Cardiac muscle cell (in vitro differentiated cells and primary cell): ENCODE data around the gene FLAD1. TPM values are rescaled to one million over a fixed set of nuclear protein-coding genes. Genes with fewer than 3 reads are reported as not detected.
"Not testable (repeated sequence)": the region's sequence is repeated elsewhere in the genome, so short reads cannot be mapped to it uniquely, and the experiment has no call there.

Source experiments
- DNase-seq, 2 donors: peaks; one replicate each; pipeline versions ENCODE4 v3.0.0 to v3.0.0-alpha.2; 2010 to 2017; ENCODE audit warnings: low read depth in 1 of 2, low spot score in 1 of 2
- H3K27ac ChIP-seq: fragments of 200-600 bp; sonication (generic); 2 replicates; pipeline ENCODE4 v1.5.1; 2016
- H3K27me3 ChIP-seq: fragments of 200-600 bp; sonication (generic); 2 replicates; pipeline ENCODE4 v1.6.0; 2016; ENCODE audit warnings: control low read depth
- H3K36me3 ChIP-seq: fragments of 200-600 bp; sonication (generic); 2 replicates; pipeline ENCODE4 v1.5.1; 2016; ENCODE audit warnings: control low read depth
- H3K4me1 ChIP-seq: fragments of 200-600 bp; sonication (generic); 2 replicates; pipeline ENCODE4 v1.8.1; 2017; ENCODE audit warnings: low read depth, mild to moderate bottlenecking, mixed run types
- H3K4me3 ChIP-seq: fragments of 200-600 bp; sonication (generic); 2 replicates; pipeline ENCODE4 v1.5.1; 2016; ENCODE audit warnings: mild to moderate bottlenecking
- H3K9me3 ChIP-seq: fragments of 200-600 bp; sonication (generic); 2 replicates; pipeline ENCODE4 v1.5.1; 2017; ENCODE audit warnings: low read depth, mild to moderate bottlenecking, control low read depth
- polyA plus RNA-seq: library from polyadenylated mRNA; unstranded; fragments of >200 nt; fragmentation: Nextera tagmentation; extraction: Ambion mirVana; gene quantifications from 2 replicates; pipeline ENCODE4 v1.2.1, GENCODE V29; 2016
- total RNA-seq: library from RNA; depleted of rRNA; stranded (reverse); fragments of >200 nt; gene quantifications from 2 replicates; pipeline ENCODE4 v1.2.3, GENCODE V29; 2016
- TF ChIP-seq, protein P1 (sequence below): IDR thresholded peaks from 2 replicates; pipeline ENCODE4 v1.5.1; 2012; ENCODE audit warnings: low read depth, mild to moderate bottlenecking, low read length

The FLAD1 gene
- total and polyA plus RNA-seq, 2 experiments from 2014 or later, result 34.3 to 60.8 TPM

GRCh38 chr1:154974102-154974807 lies 8.9 kb upstream of the FLAD1 start, which contains the start of gene CKS1B:
CKS1B (plus strand) TSS chr1:154974681; CDS start chr1:154974746, 65 bp downstream.
- TF ChIP-seq, protein P1, sequence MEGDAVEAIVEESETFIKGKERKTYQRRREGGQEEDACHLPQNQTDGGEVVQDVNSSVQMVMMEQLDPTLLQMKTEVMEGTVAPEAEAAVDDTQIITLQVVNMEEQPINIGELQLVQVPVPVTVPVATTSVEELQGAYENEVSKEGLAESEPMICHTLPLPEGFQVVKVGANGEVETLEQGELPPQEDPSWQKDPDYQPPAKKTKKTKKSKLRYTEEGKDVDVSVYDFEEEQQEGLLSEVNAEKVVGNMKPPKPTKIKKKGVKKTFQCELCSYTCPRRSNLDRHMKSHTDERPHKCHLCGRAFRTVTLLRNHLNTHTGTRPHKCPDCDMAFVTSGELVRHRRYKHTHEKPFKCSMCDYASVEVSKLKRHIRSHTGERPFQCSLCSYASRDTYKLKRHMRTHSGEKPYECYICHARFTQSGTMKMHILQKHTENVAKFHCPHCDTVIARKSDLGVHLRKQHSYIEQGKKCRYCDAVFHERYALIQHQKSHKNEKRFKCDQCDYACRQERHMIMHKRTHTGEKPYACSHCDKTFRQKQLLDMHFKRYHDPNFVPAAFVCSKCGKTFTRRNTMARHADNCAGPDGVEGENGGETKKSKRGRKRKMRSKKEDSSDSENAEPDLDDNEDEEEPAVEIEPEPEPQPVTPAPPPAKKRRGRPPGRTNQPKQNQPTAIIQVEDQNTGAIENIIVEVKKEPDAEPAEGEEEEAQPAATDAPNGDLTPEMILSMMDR, result no peak
- Histone ChIP-seq H3K36me3 (no peaks in the 10 kb centered on the region), H3K27me3 (no peaks in the 10 kb centered on the region), H3K4me3 (peak within 1 kb of the TSS; percentile 48), H3K9me3 (no peaks in the 10 kb centered on the region), H3K27ac (peak within 1 kb of the TSS; percentile 98), H3K4me1 (peaks cover 35% of the 10 kb centered on the region)
- DNase-seq, result peak; percentile 100

DNA sequence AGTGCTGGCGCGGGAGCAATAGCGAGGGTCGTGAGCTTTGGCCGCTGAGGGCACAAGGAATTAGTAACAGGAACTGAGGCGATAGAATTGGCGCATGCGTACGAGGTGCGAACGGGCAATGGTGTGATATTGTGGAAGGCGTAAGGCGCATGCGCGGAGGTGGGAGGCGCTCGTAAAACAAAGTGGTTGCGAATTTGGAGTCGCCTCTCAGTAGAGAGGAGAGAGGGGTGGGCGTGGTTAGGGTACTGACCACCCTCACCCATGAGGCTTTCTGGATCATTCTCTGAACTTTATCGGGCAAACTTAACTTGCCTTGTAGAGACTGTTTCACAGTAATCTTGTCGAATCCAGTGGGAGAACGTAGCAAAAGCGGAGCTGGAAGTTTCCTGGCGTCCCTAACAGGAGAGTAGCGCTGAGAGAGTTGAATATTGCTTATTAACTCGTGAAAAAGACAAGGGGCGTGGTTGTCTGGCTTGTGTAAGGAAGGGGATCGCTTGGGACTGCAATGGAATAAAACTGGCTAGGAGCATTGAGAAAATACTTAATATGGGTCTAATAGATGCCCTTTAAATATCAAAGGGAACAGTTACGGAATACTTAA lies 8.2 kb upstream of the FLAD1 start:
- H3K36me3 ChIP-seq, result no peaks in the 10 kb centered on the region
- H3K9me3 ChIP-seq, result no peaks in the 10 kb centered on the region
- DNase-seq, result peak; percentile 97
- TF ChIP-seq, protein P1, result no peak
- H3K4me3 ChIP-seq, result peak overlapping the region; percentile 48
- H3K27ac ChIP-seq, result peak overlapping the region; percentile 98
- peaks cover 29% of the 10 kb centered on the region for H3K4me1 ChIP-seq
- no peaks in the 10 kb centered on the region for H3K27me3 ChIP-seq

DNA sequence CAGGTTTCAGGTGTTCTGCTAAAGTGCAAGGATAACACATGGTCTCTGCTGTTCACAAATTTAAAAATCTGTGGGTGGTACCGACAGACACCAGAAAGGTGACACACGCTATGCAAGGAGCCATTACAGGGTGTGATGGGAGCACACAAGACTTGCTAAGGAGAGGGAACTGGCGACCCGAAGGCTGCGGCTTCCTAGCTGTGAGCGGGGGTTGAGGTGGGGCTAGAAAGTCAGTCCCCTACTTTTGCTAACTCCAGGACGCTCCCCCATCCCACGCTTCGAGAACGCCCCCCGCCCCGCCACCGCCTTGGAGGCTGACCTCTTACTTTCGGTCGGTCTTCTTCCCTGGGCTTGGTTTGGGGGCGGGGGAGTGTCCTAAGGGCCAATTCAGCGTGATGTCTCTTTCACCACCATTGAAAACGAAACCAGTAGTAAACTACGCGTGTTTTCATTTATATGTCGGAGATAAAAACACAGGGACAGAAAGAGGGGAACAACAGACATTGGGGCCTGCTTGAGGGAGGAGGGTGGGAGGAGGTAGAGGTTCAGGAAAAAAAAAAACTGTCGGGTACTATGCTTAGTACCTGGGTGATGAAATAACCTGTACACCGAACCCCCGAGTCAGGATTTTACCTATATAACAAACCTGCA lies 7.6 kb upstream of the FLAD1 start:
- TF ChIP-seq, protein P1, result no peak
- H3K4me1 ChIP-seq, result peaks cover 23% of the 10 kb centered on the region
- no peaks in the 10 kb centered on the region for H3K9me3 ChIP-seq
- peak overlapping the region; percentile 48 for H3K4me3 ChIP-seq
- peak; percentile 44 to 73 for DNase-seq
- H3K27ac ChIP-seq, result peak overlapping the region; percentile 98
- H3K36me3 ChIP-seq, result no peaks in the 10 kb centered on the region
- no peaks in the 10 kb centered on the region for H3K27me3 ChIP-seq

DNA sequence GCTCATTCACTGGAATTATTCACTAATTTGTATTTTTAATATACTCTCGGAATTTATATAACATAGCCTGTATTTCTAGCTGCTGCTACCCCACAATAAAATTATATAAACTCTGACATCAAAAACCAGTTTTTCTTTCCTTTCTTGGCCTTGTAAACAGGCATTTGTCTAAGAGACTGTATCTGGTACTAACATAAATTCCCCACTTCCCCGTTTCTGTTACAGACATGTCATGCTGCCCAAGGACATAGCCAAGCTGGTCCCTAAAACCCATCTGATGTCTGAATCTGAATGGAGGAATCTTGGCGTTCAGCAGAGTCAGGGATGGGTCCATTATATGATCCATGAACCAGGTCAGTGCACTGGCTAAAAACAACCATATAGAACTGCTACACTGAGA lies 5.4 kb upstream of the FLAD1 start:
- not testable (repeated sequence) for H3K9me3 ChIP-seq, H3K27ac ChIP-seq, H3K36me3 ChIP-seq, DNase-seq, H3K4me3 ChIP-seq, H3K27me3 ChIP-seq
- peaks cover 16% of the 10 kb centered on the region for H3K4me1 ChIP-seq

DNA sequence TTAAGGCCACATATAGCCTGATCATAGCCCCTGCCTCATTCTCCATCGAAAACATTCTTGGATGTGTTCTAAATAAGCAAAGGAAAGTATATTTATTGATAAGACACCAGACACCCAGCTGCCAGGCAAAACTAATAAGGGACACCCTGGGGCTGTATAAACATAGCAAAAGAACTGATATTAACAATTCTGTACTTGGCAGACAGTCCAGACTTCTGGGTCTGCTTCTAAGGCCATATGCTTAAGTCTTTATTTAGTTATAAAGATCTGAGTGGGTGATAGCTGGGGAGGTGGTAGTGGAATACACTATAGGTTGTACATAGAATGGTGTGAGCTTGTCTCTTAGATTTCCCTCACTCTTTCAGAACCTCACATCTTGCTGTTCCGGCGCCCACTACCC lies 4.8 kb upstream of the FLAD1 start:
- Histone ChIP-seq H3K36me3 (no peaks in the 10 kb centered on the region), H3K27ac (no peak overlapping the region), H3K4me3 (no peak overlapping the region), H3K27me3 (no peaks in the 10 kb centered on the region), H3K4me1 (peaks cover 10% of the 10 kb centered on the region), H3K9me3 (no peaks in the 10 kb centered on the region)
- TF ChIP-seq, protein P1, result no peak
- no peak for DNase-seq

DNA sequence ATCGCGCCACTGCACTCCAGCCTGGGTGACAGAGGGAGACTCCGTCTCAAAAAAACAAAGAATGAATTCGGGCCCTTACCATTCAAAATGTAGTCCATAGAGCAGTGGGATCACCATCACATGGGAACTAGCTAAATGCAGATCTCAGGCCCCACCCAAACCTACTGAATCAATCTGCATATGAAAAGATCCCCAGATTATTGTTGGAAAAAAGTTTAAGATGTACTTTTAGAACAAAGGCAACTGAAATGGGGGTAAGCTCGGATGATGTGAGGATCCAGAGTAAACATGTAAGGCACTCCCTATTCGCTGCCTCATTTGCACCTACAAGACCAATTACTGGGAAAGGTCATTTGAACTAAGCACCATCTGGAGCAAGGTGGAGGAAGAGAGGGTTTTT lies 803 bp upstream of the FLAD1 start:
- TF ChIP-seq, protein P1, result no peak
- no peaks in the 10 kb centered on the region for H3K36me3 ChIP-seq
- no peaks in the 10 kb centered on the region for H3K27me3 ChIP-seq
- no peak overlapping the region for H3K27ac ChIP-seq
- peaks cover 4% of the 10 kb centered on the region for H3K4me1 ChIP-seq
- no peaks in the 10 kb centered on the region for H3K9me3 ChIP-seq
- DNase-seq, result no peak
- H3K4me3 ChIP-seq, result peak overlapping the region; percentile 33
